Stimulated activated CD4-positive, alpha-beta T cell treated with anti-CD3 and anti-CD28 coated beads, Interleukin-12 subunit alpha, Interleukin-12 subunit beta, amount 100 ng/mL, for 4 hours (primary cell): Measurements from ENCODE around the gene CADM4.

Experiments used
- DNase-seq: peaks from one replicate; pipeline ENCODE4 v3.0.0-alpha.2; 2020

Gene CADM4

DNA sequence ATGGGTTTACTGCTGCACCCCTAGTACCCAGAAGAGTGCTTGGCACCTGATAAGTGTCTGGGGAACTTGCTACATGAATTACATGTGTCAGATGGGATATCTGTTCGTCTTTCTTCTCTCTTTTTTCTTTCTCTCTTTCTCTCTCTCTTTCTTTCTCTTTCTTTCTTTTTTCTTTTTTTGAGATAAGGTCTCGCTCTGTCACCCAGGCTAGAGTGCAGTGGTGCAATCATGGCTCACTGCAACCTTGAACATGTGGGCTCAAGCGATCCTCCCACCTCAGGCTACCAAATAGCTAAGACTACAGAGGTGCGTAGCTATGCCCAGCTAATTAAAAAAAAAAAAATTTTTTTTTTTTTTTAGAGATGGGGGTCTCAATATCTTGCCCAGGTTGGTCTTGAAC is 6.1 kb downstream of the CADM4 start:
- DNase-seq, result no peak

DNA sequence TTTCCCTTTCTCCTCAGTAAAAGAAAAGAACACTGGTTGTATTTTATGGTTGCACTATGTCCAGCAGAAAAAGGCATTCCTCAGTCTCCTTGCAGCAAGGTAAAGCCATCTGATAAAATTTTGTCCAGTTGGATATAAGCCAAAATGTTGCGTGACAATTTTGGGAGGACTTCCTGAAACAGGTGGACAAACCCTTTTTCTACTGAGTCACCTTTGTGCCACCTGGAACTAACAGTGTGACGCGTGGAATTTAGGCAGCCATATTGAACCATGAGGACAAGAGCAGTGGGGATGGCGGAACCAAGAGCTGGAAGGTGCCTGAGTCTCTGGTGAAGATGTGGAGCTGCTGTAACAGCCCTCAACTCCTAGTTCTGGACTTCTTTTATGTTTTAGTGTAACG is 8.2 kb downstream of the CADM4 start:
- no peak for DNase-seq

DNA sequence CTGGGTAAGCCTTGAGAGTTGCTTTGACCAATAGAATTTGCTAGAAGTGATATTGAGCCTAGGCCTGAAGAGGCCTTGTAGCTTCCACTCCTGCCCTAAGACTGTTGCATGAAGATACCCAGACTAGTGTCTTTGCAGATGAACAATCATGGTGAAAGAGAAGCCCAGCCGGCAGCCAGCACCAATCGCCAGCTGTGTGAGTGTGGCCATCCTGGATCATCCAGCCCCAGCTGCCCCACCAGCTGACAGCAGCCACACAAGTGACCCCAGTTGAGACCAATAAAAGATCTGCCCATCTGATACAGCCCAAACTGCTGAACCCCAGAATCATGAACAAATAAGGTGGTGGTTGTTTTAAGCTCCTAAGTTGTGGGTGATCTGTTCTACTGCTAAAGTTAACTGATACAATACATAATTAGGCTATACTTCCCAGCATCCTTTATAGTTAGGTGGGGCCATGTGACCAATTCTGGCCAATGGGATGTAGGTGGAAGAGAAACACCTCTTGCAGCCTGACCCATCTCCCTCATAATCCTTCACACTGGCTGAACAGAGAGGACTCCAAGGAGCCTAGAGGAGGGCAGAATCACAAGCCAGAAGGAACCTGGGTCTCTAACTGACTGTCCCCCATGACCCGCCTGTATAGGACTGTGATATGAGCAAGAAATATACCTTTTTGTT is 10.9 kb downstream of the CADM4 start:
- no peak for DNase-seq

DNA sequence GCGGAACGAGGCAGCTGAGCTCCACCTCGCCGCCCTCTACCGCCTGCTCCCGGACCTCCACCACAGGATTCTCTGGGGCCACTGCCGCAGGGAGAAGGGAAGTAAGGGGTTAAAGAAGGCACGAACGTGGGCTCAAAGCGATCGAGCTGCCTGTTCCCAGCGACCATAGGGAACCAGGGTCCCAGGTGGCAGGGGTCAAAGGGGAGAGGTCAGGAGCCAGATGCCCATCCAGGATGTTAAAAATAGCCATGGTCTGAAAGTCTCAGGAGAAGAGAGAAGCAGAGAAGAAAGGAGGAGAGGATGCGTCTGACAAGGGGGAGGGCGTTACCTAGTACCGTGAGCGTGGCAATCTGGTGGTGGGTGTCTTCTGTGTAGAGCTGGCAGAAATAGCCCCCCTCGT is 12.8 kb downstream of the CADM4 start:
- no peak for DNase-seq

DNA sequence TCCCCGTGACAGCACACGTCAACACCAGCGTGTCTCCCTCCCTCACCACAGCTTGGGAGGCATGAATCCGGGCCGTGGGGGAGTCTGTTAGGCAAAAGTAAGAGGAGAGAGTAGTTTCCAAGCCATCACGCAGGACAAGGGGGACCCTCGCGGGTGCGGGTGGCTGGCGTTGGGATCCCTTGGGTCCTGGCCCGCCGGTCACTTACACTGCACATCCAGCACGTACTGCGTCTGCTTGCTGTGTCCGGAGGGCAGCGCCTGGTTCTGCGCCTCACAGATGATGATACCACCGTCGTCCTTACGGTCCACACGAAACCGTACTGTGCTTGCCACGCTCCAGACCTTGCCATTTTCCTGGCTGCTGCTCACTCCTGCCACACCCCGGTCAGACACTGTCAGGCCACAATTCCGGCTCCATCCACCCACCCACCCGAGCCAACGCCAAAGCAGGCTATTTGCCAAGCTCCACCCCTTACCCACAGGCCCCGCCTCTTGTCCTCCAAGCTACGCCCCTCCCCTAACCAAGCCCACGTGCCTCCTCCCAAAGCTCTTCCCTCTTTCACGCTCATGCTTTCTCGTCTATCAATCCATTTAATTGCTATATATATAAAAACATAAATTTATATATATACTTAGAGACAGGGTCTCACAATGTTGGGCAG is 13.6 kb downstream of the CADM4 start:
- no peak for DNase-seq

DNA sequence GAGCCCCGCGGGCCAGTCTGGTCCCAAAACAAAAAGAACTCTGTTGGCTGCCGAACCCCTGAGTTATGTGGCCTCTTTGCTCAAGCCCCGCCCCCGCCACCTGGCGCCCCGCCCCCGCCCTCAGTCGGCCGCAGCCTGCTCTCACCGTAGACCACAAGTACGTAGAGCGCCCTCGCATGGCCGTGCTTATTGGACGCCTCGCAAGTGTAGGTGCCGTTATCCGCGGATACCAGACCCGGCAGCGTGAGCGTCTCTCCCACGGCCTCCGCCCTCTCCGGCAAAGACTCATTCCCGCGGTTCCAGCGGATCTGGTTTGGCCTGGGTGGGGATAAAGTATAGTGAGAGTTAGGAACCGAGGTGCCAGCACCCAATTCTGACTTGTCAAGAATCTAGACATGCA is 14.7 kb downstream of the CADM4 start:
- DNase-seq, result peak; percentile 83

DNA sequence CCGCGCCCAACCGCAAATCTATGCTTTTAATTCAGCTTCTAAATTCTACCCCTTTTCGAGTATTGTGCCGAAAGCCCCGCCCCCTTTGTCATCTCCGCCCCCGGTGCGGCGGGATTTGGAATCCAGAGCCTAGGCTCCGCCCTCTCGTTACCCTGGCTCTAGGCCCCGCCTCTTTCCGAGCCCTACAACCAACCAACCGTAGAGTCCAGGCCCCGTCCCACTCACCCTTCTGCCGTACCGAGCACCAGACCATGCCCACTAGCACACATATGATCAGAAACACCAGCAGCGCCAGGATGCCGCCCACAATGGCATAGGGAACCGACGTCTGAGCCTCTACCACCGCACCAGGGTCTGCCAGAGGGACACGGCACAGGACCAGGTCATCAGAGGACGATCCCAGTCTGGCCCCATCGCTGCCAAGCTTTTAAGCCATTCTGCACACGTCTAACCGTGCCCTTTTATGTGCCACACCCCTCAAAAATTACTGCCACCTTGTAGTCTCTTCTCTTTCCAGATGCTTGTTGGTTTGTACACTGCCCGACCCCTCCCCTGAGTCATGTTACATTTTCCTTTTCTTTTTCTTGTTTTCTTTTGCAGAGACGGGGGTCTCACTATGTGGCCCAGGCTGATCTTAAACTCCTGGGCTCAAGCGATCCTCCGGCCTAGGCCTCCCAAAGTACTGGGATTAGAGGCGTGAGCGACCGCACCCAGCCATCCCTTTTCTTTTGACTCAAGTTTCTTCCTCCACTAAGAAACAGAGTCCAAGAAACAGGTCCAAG is 15.6 kb downstream of the CADM4 start:
- DNase-seq, result no peak

DNA sequence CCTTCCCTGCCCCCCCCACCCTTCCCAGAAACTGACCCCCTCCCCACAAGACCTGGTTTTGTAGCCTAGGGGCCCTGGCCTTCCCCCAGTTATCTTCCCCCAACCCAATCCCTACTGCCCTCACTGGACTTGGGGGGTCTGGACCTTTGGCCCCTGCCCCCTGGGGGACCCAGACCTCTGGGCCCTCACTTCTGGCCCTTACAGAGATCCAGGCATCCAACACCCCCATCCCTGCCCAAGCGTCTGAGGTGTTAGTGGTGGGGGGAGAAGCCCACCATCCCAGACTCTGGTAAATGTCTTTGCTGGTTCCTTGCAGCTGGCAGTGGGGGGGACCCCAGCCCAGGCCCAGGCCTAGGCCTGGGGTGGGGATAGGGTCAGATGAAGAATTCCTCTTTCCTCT is 16.7 kb downstream of the CADM4 start:
- no peak for DNase-seq

DNA sequence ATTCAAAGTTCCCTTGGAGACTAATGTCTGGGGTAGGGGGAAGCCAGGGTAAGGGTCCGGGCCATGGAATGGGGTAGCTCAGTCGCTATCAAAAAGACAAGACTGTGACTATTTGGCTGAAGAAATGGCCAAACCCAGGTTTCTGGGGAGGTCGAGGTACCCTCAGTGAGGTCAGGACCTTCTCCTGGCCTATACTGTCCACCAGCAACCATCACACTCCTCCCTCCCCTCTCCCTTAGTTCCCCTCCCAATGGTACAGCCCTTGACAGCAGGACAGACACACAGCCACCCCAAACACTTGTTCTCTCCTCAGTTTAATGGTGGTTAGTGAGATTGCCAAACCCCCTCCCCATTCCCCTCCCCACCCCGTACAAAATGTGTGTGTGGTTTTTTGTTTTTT is 17.6 kb downstream of the CADM4 start:
- no peak for DNase-seq

DNA sequence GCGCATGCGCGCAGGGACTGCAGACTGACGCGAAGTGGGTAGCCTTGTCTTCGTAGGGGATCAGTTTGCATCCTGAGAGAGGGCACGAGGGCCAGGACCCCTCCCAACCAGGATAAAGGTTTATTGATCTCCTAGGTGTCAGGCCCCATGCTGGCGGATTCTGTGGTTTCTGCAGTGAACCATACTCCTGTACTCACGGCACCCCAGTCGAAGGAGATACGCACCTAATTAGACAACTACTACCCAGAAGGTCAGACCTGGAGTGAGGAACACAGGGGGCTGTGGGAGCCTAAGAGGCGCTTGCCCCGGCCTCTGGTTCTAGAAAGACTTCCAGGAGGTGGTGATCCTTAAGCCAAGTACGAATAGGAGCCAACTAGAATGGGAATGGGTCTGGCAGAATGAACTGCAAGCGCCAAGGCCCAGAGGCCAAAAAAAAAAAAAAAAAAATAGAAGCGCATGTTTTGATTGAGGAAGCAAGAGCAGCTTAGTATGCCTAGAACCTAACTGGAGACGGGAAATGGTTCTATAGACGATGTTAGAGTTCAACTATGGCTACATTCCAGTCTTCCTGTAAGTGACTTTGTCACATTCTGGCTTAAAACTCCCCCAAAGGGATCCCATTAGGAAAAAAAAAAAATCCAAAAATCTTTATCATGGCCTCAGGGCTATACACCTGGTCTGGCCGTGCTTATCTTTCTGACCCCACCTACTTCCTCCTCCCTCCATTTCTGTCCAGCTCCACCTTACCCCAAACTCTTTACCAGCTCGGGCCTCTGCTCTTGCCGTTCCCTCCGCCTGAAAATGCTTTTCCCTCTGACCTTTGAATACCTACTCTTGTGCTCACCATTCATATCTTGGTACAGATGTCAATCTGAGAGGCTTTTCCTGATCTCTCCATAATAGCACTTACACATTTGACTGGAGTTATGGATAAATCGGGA is 19.3 kb downstream of the CADM4 start:
- peak; percentile 82 for DNase-seq

DNA sequence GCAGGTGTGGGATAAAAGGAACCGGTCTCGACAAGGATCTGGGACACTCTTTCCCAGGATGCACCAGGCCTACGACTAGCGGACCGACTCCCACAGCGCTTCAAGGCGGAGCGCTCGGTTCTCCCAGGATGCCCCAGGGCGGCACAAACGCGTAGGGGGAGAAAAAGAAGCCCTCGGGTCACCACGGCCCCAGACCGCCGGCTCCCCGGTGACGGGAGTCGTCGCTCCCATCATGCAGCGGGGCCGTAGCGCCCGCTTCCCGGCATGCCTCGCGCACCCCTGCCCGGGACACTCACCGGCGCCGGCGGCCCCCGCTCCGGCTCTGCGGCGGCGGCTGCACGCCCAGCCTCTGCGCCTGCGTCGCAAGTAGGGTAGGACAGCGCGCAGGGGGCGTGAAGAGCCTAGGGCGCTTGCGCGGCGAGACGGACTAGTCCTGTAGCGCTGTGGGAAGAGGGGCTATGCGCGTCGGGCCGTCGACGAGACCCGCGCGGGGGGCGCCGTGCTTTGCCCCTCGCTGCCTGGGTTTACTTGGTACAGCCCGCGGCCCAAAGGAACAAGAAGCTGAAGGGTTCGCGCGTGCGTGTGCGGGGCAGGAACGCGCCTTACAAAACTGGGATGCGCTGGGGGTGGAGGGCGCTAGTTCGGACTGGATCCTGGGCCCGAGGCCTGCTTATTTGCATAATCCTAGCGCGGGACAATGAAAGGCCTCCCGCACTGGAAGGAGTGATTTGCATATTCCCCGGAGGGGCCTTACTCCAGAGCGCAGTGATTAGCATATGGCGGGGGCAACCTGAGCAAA is 20.2 kb downstream of the CADM4 start, which contains the start of gene ZNF428:
TSS of gene ZNF428 (minus strand) at position 368 of the 799 bp plus-strand sequence. CDS start 5,325 bp downstream, outside the sequence.
- peak; percentile 83 for DNase-seq

DNA sequence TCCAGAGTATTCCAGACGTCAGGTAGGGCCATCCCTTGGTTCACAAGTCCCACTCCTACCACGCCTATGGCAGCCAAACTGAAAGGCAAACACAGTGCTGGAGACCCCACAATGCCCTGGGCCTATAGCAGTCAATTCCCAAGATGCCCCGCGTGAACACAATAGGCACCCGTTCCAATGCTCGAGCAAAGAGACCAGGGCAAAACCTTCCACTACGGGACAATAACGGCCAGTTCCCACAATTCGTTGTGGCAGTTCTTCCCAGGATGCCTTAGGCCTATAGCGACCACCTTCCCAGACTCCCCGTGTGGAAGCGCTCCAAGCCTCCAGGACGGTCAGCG is 20.8 kb downstream of the CADM4 start:
- DNase-seq, result peak; percentile 41

DNA sequence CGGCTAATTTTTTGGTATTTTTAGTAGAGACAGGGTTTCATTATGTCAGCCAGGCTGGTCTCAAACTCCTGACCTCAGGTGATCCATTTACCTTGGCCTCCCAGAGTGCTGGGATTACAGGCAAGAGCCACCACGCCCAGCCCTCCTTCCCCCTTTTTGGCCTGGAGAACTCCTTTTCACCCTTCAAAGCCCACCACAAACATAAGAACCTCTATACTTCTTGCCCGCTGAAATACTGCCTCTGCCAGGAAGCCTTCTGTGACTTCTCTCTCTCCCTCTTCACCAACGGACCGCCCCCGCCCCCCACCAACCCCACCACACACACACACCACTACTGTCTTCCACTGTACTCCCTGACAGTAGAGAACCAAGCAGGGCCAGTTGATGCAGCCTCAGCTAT is 22.7 kb downstream of the CADM4 start:
- DNase-seq, result no peak

DNA sequence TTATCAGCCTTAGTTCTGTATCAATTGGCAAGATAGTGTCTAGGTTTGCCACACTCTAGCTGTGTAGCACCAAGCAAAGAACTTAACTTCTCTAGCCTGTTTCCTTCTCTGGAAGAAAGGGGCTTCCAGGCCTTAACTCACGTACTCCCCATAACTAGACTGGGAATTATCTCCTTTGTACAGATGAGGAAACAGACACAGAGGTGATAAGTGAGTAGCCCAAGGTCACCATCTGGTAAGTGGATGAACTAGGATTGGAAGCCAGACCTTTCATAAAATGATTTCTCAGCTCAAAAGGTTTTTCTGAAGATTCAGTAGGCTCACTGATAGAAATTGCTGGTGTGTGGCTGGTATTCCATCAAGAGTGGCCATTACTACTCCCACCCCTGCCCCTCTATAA is 23.3 kb downstream of the CADM4 start:
- no peak for DNase-seq

DNA sequence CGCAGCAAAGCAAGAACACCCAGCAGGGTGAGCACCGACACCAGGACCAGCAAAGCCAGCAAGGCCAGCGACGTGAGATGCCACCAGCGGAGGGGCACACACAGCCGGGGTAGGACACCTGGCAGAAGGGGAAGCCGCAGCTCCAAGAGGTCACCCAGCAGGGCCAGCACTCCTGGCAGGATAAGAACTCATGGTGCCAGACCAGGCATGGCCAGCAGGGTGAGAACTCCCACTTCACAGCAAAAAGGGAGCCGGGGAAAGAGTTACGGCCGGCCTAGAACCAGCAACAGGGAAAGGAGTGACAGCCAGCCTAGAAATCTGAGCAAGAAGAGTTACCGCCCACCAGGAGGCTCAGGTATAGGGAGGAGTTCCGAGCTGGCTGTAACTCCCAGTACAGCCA is 27.3 kb downstream of the CADM4 start:
- DNase-seq, result no peak

DNA sequence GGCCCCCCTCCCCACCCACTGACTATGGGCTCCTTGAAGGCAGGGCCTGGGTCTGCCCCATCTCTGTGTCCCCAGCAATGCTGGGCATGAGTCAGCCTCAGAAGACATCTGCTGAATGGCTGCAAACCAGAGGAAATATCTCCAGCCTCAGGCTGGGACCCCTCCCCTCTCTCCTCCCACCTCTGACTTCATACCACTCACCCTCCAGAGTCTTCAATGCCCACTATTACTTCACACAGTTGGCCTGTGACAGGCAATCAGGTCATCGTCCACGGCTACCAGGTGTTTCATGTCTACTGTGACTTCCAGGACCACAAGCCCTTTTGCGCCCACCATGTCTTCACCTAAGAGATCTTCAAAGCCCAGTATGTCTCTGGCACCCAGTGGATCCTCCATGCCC is 27.9 kb downstream of the CADM4 start, which contains the start of gene SRRM5:
TSS of gene SRRM5 (plus strand) at position 301 of the 400 bp plus-strand sequence. CDS start at position 335, 34 bp downstream.
- DNase-seq, result no peak

DNA sequence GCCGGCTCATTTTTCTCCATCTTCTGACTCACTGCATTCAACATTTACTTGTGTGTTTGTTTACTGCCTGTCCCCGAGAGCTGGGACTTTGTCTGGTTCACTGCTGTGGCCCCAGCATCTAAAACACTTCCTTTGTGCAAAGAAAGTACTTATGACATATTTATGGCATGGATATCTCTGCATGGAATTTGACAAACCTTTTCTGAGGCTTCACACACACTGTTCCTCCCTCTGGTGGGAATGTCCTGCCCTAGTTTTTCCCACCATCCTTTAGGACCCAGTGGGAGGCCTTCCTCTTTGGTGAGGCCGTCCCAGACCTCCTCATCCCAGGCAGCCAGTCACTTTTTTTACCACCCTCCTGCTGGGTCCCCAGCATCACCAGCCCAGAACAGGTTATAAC is 29.2 kb downstream of the CADM4 start:
- no peak for DNase-seq

DNA sequence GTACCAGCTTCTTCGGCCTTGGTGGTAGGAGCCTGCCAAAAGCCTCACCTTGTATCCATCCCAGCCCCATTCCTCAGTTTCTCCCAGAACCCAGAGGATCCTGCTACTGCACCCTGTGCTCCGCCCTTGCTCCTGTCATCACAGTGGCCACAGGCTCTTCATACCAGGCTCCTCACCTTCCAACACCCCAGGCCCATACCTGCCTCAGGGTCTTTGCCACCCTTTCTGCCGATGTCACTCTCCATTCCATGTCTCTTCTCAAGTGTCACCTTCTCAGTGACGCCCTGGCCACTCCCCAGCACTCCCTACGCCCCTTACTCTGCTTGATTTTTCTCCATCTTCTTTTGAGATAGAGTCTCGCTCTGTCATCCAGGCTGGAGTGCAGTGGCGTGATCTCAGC is 29.8 kb downstream of the CADM4 start:
- DNase-seq, result no peak

DNA sequence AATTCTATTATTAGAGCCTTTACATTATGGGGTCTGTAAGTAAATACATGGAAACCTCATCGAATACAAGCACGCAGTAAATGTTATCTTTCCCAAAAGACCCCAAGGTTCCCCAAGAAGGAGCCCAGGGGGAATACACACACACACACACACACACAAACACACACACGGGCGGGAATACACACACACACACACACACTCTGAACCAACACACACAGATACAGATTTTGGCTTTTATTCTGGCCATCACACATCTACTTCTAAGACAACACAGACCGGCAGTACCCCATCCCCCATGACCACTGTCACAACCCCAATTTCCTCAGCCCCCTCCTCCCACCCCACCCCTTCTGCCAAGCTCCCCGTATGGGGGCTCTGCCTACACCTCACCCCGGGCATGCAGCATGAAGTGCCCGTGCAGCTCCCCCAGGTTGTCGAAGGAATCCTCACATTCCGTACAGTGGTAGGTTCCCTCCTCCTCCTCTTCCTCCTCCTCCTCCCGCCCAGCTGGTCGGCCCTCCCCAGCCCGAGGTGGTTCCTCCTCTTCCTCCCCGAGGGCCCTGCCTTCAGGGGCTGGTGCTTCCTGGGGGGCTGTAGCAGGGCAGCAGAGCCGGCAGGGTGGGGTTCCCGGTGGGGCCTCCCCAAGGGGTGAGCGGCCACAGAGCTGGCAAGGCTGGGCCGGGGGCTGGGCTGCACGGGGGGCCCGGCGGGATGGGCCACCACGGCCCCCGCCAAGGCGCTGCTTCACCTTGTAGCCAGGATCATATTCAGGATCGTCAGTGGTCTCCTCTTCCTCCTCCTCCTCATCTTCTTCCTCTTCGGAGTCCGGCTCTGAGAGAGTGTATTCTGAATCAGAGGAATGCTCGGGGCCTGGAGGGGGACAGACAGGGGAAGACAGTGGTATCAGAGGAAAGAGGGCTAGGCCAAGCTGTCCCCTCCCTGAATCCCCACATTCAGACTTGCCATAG is 32.1 kb downstream of the CADM4 start:
- DNase-seq, result no peak

DNA sequence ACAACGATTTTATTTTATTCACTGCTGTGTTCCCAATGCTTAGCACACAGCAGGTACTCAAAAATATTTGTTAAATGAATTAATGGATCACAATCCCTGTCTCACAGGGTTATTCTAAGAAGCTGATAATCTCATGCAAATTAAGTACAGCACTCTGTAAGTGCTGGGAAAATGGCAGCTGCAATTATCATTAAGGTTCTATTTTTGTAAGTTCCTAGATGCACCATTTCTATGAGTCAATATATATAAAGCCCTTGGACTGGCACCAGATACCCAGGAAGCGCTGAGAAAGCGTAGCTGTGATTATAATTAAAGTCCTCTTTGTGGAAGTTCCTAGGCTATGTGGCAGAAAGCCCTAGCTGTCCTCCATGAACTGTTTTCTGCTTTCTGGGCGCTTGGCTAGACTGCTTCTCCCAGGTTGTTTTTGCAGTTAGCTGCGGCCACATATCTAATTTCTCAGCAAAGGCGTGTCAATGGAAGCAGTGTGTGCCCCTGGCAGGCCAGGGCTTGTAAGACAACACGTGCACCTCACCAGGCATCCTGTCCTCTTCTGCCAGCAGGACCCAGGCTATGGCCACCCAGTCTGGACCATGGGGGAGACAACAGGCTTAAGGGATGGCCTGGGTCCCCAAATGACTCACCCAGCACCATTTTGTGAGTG is 33.0 kb downstream of the CADM4 start:
- DNase-seq, result no peak
